Femur (tissue), 1 donor: ENCODE results near the gene STXBP5.

ENCODE experiments used
- DNase-seq: peaks from one replicate; pipeline ENCODE4 v3.0.0-alpha.2; 2017

STXBP5 gene

DNA sequence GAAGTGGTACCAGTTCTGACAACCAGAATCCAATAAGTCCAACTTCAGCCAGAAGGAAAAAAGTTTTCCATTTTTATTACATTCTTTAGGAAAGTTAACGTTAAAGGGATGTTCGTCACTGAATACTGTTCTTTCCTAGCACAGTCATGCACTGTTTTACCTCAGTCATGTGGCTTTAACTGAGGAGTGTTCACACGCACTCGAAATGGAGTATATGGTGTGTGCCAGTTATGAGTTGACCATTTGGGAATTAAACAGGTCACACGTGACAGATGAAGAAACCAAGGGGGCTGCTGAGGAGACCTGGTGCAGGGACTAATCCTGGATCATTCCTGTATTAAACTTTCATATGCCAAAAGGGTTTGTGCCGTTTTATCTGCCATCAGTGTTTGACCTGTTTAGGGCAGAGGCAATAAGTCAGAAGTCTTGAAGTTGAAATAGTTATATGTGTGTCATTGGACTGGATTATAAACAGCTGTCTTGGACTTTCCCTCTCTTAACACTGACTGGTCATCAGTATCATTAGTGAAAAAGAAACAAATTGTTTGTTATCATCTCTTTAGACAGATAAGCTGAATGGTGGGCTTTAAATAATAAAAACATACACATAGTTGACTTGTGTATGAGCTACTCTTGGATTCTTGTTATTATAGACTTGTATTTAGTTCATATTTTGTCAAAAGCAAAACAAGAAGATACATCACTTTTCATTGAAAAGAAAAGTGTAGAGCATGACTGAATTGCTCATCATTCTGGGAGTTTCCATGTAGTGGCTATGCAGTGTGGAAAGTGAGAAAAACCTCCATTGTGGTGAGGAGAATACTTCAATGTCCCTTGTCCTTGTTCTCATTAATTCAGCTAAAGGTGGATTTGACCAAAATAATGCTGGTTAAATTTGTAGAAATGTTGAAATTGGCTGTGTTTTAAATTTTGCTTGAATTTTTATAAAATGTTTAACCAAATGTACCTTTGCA lies 180.8 kb downstream of the STXBP5 start:
- no peak for DNase-seq

DNA sequence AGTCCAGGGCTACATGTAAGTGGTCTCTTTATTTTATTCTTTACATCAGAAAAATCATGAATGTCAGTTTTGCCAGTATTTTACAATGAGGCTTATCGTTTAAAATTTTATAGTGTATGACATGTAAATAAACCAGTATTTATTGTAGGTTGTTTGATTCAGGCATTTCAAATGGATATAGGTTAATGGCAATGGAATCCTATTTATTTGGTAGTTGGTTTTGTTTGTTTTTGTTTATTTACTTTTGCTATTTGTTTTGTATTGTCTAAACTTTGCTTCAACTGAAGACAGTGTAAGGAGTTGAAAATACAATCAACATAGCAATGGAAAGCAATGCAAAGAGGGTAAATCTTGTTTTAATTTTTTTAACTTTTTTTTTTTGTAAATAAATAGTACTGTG lies 185.2 kb downstream of the STXBP5 start:
- no peak for DNase-seq

DNA sequence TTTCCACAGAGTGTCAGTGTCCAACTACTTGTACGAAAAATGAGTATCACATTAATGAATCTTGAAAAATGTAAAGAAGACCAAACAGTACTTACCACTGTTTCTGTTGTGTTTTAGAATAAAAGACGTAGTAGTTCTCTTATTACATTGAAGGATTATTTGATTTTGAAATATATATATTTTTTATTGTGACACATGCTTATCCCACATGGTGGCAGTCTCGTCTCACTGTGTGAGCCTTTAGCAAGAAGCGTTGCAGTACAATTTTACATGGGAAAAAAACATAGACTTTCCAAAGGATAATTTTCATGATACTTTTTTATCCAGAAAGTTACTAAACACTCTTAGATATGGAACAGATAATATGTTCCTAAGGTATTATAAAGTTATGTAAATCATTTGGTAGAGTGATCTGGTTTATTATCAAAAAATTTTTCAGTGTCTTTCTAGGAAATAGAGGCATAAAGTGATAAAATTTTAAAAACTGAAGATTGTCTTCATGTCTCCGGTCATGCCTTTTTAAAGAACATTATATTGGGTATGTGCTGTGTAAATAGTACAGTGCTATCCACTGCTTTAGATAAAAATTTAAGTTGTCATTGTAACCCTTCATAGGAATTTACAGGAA lies 186.8 kb downstream of the STXBP5 start:
- peak; percentile 29 for DNase-seq

DNA sequence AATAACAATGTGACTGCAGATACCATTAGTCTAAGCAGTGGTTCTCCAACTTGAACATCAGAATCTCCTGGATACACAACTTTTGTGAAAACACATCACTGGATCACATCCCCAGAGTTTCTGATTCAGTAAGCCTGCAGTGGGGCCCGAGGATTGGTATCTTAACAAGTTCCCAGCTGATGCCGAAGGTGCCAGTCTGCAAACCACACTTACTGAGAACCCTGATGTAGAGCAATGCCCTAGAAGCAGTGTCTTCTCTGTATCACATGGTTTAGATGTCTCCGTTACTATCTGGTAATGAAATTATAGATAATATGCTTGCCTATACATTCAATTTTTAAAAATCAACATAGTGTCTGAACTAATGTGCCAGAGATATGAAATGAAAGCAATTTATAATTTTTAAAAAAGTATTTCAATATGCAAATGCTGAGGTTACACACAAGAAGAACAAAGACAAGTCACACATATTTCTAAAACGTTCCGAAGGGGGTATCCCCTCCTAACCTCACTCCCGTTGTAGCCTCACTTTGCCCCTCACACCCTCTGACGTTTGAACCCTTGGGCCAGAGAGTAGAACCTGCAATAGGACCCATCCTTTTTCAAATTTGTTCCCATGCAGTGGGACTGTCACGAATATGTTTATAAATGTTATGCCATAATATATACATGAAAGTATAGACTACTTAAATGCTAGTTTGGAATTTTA lies 188.9 kb downstream of the STXBP5 start:
- DNase-seq, result no peak

DNA sequence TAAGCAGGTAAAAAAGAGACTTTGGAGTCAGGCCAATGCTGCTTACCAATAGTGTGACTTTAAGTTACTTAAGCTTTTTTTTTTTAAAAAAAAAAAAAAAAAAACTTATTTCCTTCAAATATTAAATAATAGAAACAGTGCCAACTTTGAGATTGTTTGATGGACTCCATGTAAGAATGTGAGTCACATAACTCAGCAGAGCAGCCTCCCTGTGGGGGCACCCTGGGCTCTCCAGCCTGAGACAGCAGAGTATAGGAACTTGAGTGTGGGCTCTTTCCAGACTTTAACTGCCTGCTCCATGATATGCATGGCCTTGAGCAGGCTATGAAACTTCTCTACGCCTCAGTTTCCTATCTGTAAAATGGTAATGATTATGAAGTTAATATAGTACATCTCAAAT lies 190.9 kb downstream of the STXBP5 start:
- no peak for DNase-seq

DNA sequence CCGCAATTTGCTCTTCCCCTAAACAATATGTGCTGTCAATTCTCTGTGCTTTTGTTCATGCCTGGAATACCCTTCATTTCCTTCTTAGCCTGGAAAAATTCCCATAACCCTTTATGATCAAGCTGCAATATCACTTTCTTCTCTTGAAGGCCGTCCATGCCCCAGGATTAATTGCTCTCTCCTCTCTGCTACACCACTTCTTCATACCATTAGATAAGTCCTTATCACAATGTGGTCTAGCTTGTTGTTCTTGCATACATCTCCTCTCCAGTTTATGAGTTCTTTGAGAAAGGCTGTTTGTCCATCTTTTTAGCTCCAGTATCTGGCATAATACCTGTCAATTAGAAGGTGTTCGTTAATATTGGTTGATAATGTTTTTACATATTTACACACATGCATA lies 193.1 kb downstream of the STXBP5 start:
- no peak for DNase-seq

DNA sequence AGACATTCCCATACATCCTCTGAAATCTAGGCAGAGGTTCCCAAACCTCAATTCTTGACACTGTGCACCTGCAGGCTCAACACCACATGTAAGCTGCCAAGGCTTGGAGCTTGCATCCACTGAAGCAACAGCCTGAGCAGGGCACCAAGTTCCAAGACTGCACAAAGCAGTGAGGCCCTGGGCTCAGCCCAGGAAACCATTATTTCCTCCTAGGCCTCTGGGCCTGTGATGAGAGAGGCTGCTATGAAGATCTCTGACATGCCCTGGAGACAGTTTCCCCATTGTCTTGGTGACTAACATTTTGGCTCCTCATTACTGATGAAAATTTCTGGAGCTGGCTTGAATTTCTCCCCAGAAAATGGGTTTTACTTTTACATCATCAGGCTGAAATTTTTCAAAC lies 196.8 kb downstream of the STXBP5 start:
- DNase-seq, result no peak

DNA sequence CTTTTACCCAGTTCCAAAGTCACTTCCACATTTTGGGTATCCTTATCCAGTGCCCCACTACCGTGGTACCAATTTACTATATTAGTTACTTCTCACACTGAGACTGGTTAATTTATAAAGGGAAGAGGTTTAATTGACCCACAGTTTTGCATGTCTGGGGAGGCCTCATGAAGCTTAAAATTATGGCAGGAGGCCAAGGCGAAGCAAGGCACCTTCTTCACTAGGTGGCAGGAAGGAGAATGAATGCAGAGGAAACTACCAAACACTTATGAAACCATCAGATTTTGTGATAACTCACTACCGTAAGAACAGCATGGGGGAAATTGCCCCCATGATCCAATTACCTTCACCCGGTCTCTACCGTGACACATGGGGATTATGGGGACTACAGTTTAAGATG lies 197.6 kb downstream of the STXBP5 start:
- no peak for DNase-seq

DNA sequence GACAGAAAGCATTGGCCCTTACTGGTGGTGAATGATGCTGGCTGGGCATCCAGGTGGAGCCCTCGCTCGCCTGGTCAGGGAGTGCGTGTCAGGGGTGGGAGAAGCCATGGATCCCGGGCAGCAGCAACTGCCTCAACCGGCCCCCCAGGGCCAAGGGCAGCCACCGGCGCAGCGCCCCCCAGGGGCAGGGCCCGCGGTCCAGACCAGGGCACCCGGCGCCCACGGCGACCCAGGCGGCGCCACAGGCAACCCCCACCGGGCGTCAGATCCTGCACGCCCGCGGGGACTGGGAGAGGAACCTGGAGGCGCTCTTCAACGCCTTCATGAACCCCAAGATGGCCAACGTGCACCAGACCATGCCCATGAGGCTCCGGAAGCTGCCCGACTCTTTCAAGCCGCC lies 202.6 kb downstream of the STXBP5 start:
- no peak for DNase-seq

DNA sequence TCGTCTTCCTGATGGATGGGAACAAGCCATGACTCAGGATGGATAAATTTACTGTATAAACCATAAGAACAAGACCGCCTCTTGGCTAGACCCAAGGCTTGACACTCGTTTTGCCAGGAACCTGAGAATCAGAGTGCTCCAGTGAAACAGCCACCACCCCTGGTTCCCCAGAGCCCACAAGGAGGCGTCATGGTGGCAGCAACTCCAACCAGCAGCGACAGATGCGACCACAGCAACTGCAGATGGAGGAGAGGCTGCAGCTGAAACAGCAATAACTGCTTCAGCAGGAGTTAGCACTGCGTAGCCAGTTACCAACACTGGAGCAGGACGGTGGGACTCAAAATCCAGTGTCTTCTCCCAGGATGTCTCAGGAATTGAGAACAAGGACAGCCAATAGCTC lies 203.4 kb downstream of the STXBP5 start:
- no peak for DNase-seq

DNA sequence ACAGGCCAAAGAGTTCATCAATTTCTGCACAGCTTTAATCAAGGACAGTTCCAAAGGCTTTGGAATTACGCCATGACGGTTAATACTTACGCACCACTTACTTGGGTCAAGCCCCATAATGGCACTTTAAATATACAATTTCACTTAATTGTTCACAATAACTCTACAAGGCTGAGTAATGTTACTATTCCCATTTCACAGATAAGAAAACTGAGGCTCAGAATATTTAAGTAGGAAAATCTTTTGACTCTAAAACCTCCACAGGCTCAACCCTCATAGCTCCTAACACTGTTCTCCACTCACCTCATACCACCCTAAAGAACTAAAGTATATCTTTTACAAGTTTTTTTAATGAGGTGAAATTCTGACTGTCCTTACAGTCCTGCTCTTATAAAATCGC lies 212.4 kb downstream of the STXBP5 start:
- no peak for DNase-seq

DNA sequence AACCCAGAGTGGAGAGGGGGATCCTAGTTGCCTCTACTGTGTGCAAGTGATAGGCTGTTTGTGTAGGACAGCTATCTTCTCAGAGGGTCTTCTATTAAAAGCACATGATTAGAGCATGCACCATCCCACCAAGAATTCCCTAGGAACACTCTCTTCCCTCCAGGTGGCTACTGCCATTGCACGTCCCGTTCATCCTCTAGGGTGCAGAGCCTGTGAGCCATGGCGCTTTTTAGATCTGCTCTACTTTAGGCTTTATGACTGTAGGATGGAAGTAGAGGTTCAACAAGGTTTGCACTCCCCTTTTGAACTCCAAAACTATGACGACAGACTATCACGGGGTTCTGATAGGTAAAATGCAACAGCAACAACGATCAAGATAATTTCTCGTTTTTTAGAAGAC lies 213.7 kb downstream of the STXBP5 start:
- no peak for DNase-seq

DNA sequence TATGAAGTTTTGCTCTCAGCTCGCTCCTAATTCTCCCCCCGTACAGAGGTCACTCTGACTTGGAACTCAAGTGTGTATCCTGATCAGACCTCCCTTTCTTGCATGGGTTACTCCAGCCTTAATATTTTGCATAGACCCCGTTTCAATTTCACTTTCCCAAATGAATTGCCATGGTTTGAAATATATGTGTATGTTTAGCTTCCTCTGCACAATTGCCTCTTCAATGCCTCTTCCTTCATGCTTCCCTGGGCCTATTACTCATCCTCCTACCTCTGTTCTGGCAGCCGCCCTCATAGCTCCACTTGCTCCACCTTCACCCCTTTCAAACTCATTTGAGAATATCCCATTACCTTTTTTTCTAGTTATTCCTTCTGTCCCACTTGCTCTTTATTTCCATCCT lies 214.3 kb downstream of the STXBP5 start:
- no peak for DNase-seq

DNA sequence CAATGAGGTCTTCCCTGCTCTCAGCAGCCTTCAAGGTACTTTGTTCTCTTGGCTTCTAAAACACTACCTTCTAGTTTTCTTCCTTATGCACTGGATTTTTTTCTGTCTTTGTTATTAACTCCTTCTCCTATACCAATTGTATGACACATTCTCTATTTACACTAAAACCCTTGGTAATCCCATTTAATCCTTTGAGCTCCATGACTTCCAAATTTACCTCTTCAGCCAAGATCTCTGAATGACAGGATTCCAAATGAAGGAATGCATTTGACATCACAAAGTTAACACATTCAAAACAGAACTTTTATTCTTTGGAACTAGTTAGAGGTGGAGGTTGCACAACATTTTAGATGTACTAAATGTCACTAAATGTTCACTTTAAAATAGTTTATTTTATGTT lies 217.7 kb downstream of the STXBP5 start:
- DNase-seq, result no peak

DNA sequence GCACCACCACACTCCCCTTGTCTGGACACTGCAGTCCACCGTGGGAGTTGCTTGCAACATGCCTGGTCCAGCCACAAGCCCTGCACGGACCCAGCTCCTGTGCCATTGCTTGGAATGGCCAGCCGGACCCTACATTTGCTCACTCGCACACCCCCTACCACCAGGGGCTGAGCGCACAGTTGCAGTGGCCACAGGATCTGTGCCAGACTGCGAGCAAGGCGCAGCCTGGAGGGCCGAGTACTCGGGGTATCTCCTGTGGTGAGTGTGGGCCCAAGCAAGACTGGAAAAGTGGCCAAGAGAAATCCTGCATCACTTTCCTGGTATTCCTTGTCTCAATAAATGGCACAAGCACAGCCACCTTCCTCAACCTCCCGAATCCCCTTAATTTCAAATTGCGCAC lies 218.9 kb downstream of the STXBP5 start:
- DNase-seq, result no peak

DNA sequence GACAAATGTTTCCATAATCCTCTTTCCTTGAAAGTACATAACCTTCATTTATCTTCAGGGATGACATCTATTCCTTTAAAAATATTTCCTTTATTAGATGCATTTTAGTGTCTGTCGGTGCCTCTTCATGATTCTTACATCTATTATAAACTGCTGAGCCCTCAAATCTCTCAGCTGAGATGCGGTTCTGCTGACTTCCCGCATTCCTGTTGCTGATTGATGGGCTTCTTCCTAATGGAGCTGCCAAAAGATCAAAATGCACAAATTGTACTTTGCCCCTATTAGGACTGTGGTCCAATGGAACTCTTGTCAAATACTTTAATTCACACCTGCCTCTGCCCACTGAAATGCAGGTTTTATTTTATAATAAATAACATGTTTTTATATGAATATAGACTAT lies 225.6 kb downstream of the STXBP5 start:
- DNase-seq, result no peak

DNA sequence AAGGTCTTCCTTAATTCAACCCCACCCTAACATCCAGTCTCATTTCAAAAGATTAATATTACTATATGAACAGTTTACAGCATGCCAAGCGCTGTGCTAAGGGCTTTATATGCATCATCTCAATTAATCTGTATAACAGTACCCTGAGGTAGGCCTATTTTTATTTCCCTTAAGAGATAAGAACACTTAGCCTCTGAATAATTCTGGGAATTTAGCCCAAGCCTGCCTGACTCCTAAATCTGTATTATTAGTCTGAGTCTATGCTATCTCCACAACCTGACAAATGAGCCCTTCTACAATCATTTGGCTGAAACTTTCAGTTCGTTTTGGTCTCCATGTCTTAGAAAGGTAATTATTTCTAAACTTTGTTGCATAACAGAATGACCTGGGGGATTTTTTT lies 226.6 kb downstream of the STXBP5 start:
- no peak for DNase-seq

DNA sequence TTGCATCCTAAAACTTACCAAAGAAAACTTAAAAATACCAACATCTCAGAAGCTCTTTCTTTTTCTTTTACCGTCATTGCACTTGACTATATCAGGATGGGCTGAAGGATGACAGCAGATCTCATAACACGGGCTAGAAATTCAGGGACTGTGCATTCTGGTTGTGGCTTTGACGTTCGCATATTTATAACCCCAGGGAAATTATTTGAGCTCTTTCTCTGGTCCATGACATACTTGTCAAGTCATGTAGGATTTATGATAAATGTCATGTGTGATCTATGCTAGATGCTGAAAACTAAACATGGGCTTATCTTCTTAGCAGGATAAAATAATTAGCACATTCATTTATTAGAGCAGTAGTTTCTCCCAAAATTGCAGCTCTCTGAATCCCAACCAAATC lies 229.9 kb downstream of the STXBP5 start:
- DNase-seq, result no peak

DNA sequence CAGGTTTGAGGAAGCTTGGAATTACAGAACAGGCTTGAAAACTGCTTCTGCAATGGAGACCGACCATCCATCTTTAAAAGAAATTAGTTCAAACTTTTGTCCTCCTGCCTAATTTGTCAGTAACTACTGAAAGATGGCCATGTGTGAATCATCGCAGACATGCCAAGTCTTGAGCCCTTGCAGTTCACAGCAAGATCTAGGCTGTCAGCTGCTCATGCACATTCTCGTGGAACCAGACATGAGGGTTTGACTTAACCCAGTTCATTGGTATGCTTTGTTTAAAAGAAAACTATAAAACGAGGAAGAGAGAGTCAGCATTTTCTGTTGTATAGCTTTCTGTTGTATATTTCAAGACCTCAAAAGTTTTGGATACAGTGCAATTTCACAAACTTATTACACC lies 230.3 kb downstream of the STXBP5 start:
- no peak for DNase-seq

DNA sequence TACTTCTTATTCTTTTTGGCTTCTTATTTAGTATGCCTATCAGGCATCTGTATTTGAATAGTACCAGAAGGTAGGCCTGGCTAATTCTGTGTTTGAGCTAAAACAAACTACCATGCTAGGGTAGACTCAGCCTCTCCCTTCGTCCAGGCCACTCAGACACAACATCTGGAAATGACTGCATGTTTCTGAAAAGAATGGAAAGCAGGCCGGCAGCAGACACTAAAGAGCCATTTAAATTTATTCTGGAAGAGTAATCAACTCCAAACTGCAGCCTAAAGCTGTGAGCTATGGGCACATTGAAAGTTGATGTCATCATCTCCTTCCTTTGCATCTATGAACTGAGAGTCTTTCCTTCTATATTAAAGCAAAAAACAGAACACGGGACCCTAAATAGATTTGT lies 233.4 kb downstream of the STXBP5 start:
- no peak for DNase-seq

DNA sequence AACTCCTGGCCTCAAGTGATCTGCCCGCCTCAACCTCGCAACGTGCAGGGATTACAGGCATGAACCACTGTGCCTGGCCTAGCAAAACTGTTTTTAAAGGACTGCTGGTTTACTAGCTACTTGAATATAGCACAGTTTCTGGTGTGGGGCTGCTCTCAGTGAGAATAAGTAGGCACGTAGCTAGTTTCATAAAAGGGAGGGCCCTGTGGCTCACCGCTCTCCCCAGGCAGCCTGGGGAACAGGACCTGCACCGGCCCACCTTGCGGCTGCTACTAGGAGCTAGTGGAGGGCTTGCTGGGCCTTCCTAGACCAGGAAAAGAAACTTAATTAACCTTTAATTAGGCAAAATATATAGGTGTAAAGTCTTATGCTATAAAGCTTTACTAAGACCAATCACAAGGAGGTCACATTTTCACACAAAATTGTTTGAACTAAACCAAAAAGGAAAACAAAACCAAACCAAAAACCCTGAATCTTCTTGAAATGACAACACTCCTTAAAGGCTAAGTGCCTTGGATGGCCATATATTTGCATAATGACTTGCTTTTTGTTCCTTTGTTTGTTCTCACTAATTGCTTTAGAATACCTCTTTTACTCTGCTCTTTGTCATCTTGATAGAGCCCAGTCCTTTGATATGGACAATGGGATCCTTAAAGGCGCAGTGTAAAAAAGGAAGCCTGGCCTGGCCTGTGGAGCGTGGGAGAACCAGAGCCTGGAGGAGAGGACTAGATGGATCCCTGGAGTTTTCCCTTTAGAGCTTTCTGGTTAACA lies 234.7 kb downstream of the STXBP5 start:
- no peak for DNase-seq
